Measurements from ENCODE around the gene BABAM2. TPM values are rescaled to one million over a fixed set of nuclear protein-coding genes. Genes with fewer than 3 reads are reported as not detected.

Gene BABAM2
- total RNA-seq, 1 experiment from 2014 or later: 43.5 TPM

GRCh38 chr2:28348149-28348567 lies 457.6 kb downstream of the BABAM2 start:
- H3K36me3 Mint-ChIP-seq (ENCODE audit: insufficient read depth, unreplicated experiment): no peaks in the 10 kb centered on the region
- H3K9me3 Mint-ChIP-seq (ENCODE audit: low read depth, unreplicated experiment): no peaks in the 10 kb centered on the region
- TF ChIP-seq CTCF (IDR thresholded peaks at IDR 0.05; ENCODE audit: unreplicated experiment): no peak
- no peak overlapping the region for H3K4me3 Mint-ChIP-seq (ENCODE audit: low read depth, unreplicated experiment)
- no peaks in the 10 kb centered on the region for H3K27me3 Mint-ChIP-seq (ENCODE audit: unreplicated experiment)
- DNase-seq: no peak
- no peaks in the 10 kb centered on the region for H3K4me1 Mint-ChIP-seq (ENCODE audit: low read depth, unreplicated experiment)
- CTCF ChIA-PET: no interaction called here
- no peak overlapping the region for H3K27ac Mint-ChIP-seq (ENCODE audit: unreplicated experiment)
- BruUV-seq (replicated peaks): no TSS peak
- intact Hi-C loops (cut with micrococcal nuclease; ENCODE audit: unreplicated experiment): no loop called here

- DNase-seq: no peak
- CTCF ChIA-PET: no interaction called here
- no peaks in the 10 kb centered on the region for H3K36me3 Mint-ChIP-seq (ENCODE audit: insufficient read depth, unreplicated experiment)
- no peaks in the 10 kb centered on the region for H3K4me1 Mint-ChIP-seq (ENCODE audit: low read depth, unreplicated experiment)
- H3K4me3 Mint-ChIP-seq (ENCODE audit: low read depth, unreplicated experiment): no peak overlapping the region
- intact Hi-C loops (cut with micrococcal nuclease; ENCODE audit: unreplicated experiment): no loop called here
- BruUV-seq (replicated peaks): no TSS peak
- no peak overlapping the region for H3K27ac Mint-ChIP-seq (ENCODE audit: unreplicated experiment)
- no peaks in the 10 kb centered on the region for H3K27me3 Mint-ChIP-seq (ENCODE audit: unreplicated experiment)
- no peaks in the 10 kb centered on the region for H3K9me3 Mint-ChIP-seq (ENCODE audit: low read depth, unreplicated experiment)
- TF ChIP-seq CTCF (IDR thresholded peaks at IDR 0.05; ENCODE audit: unreplicated experiment): no peak
Observed at GRCh38 chr2:28348921-28349320, 458.4 kb downstream of the BABAM2 start.

- CTCF ChIA-PET: no interaction called here
- H3K4me3 Mint-ChIP-seq (ENCODE audit: low read depth, unreplicated experiment): no peak overlapping the region
Observed at GRCh38 chr2:28349546-28350165, 459.1 kb downstream of the BABAM2 start.

GRCh38 chr2:28350196-28350595 lies 459.7 kb downstream of the BABAM2 start:
- CTCF ChIA-PET: interaction anchor here (0.8 to 1.1 kb wide), 2 partner anchors 16 to 125 kb away, joined by 3 to 4 read pairs; no protein-coding TSS in a partner anchor
- BruUV-seq (replicated peaks): no TSS peak
- intact Hi-C loops (cut with micrococcal nuclease; ENCODE audit: unreplicated experiment): no loop called here

More at GRCh38 chr2:28349546-28350165, 459.1 kb downstream of the BABAM2 start:
- TF ChIP-seq CTCF (IDR thresholded peaks at IDR 0.05; ENCODE audit: unreplicated experiment): no peak
- no peaks in the 10 kb centered on the region for H3K9me3 Mint-ChIP-seq (ENCODE audit: low read depth, unreplicated experiment)
- no peaks in the 10 kb centered on the region for H3K27me3 Mint-ChIP-seq (ENCODE audit: unreplicated experiment)
- intact Hi-C loops (cut with micrococcal nuclease; ENCODE audit: unreplicated experiment): no loop called here
- DNase-seq: no peak
- H3K27ac Mint-ChIP-seq (ENCODE audit: unreplicated experiment): no peak overlapping the region
- H3K4me1 Mint-ChIP-seq (ENCODE audit: low read depth, unreplicated experiment): no peaks in the 10 kb centered on the region
- no TSS peak for BruUV-seq (replicated peaks)
- H3K36me3 Mint-ChIP-seq (ENCODE audit: insufficient read depth, unreplicated experiment): no peaks in the 10 kb centered on the region

More at GRCh38 chr2:28350196-28350595, 459.7 kb downstream of the BABAM2 start:
- Mint-ChIP-seq H3K36me3 (ENCODE audit: insufficient read depth, unreplicated experiment) (no peaks in the 10 kb centered on the region), H3K27ac (ENCODE audit: unreplicated experiment) (no peak overlapping the region), H3K27me3 (ENCODE audit: unreplicated experiment) (no peaks in the 10 kb centered on the region), H3K9me3 (ENCODE audit: low read depth, unreplicated experiment) (no peaks in the 10 kb centered on the region), H3K4me3 (ENCODE audit: low read depth, unreplicated experiment) (no peak overlapping the region), H3K4me1 (ENCODE audit: low read depth, unreplicated experiment) (no peaks in the 10 kb centered on the region)
- no peak for TF ChIP-seq CTCF (IDR thresholded peaks at IDR 0.05; ENCODE audit: unreplicated experiment)
- DNase-seq: no peak
